Measurements from ENCODE around the gene TTC3.

DNA sequence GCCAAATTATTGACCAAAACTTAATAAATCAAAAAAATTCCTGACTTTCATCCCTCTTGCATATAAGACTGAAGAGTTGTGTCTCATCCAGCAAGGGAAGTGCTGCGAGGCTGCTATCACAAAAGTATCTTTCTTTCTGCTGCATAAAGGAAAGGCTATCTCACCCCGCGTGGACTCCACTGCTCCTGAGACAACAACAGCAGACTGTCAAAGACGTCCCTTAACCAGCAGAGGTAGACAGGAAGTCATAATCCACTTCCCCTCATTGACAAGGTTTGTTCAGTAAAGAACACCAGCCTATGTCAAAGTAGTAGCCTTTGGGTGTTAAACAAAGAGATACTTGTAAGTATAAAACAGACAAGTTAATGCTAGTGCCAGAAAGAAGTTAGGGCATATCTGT is 164.7 kb downstream of the TTC3 start:
- TF ChIP-seq CTCF (IDR thresholded peaks at IDR 0.05) (no peak), JUN (CRISPR knock-in tag; IDR thresholded peaks at IDR 0.05) (no peak)

All from WTC11 (cell line).